Kidney glomerular epithelial cell (primary cell): ENCODE data around the gene TFF3.
A peak's percentile ranks its signal among the peaks of the same experiment; 100 is the strongest.

Experiments used
- DNase-seq: peaks from one replicate; lab custom pipeline; 2025; lab: John Stamatoyannopoulos, UW

TFF3 gene

GRCh38 chr21:42315296-42315891 lies at the start of gene TFF3:
Gene TFF3 (minus strand): TSS chr21:42315409. CDS start chr21:42315374, 35 bp downstream.
- peak; percentile 32 for DNase-seq

GRCh38 chr21:42364304-42364865 lies 49.2 kb upstream of the TFF3 start:
- DNase-seq, result no peak

GRCh38 chr21:42363312-42363711 lies 48.1 kb upstream of the TFF3 start:
- DNase-seq, result no peak

- DNase-seq, result no peak
Observed at GRCh38 chr21:42362700-42363099, 47.5 kb upstream of the TFF3 start.

GRCh38 chr21:42362198-42362597 lies 47.0 kb upstream of the TFF3 start:
- DNase-seq, result no peak

- DNase-seq, result no peak
Observed at GRCh38 chr21:42361286-42361685, 46.1 kb upstream of the TFF3 start.

- DNase-seq, result no peak
Observed at GRCh38 chr21:42360317-42360716, 45.1 kb upstream of the TFF3 start.

GRCh38 chr21:42358937-42359336 lies 43.7 kb upstream of the TFF3 start:
- DNase-seq, result no peak

GRCh38 chr21:42358261-42358660 lies 43.1 kb upstream of the TFF3 start:
- no peak for DNase-seq

GRCh38 chr21:42357307-42357706 lies 42.1 kb upstream of the TFF3 start:
- no peak for DNase-seq

GRCh38 chr21:42356650-42357049 lies 41.4 kb upstream of the TFF3 start:
- no peak for DNase-seq

GRCh38 chr21:42356046-42356445 lies 40.8 kb upstream of the TFF3 start:
- DNase-seq, result no peak

GRCh38 chr21:42353623-42354022 lies 38.4 kb upstream of the TFF3 start:
- no peak for DNase-seq

GRCh38 chr21:42352441-42353095 lies 37.4 kb upstream of the TFF3 start:
- no peak for DNase-seq

GRCh38 chr21:42351626-42352440 lies 36.6 kb upstream of the TFF3 start:
- no peak for DNase-seq

GRCh38 chr21:42350927-42351426 lies 35.8 kb upstream of the TFF3 start, which contains the start of gene TFF2:
Gene TFF2 (minus strand): TSS chr21:42350994. CDS start chr21:42350957, 37 bp downstream.
- DNase-seq, result no peak

- DNase-seq, result no peak
Observed at GRCh38 chr21:42350318-42350910, 35.2 kb upstream of the TFF3 start.

- no peak for DNase-seq
Observed at GRCh38 chr21:42349420-42350317, 34.5 kb upstream of the TFF3 start.

GRCh38 chr21:42348762-42349161 lies 33.6 kb upstream of the TFF3 start:
- no peak for DNase-seq

GRCh38 chr21:42347601-42348327 lies 32.6 kb upstream of the TFF3 start:
- no peak for DNase-seq
